GM12874 (cell line): ENCODE results near the gene BIRC5.

ENCODE experiments used
- TF ChIP-seq, protein P1 (sequence below): IDR thresholded peaks from 2 replicates; pipeline ENCODE4 v1.5.1; 2011; ENCODE audit warnings: low read depth, mild to moderate bottlenecking, control low read depth, low read length, moderate library complexity; ENCODE audit not compliant: insufficient read depth

Gene BIRC5

DNA sequence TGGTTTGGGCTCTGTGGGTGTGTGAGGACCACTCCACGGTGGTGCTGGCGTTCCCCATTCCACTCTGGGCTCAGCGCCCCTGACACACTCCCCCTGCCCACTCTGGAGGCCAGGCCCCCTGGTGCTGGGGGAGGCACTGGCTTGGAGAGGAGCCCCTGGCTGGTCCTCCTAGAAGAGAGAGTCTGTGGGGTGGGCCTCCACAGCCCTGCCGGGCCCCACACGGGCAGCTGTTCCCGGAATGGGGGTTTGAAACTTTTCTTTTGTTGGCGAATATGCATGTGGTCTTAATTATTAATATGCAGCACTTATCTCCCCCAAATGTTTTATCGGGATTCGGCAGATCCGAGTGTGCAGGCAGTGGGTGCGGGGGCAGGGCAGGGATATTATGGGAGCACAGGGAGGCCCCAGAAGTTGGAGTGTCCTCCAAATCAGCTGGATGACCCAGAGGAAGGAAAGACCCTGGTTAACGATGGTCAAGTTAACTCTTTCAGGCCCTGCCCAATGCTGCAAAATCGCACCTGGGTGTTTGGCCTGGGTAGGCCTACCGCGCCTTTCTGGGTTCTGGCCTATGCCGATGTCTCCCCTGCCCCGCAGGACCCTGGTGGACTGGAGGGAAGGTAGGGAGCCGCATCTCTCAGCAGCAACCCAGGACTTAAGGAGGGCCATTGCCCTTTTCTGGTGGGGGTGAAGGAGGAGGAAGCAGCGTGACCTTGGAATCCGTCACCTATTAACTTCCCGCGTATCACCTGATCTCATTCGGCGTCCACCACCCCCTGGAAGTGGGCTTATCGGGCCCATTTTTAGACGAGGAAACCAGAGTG, 53.4 kb downstream of the BIRC5 start:
- TF ChIP-seq, protein P1, sequence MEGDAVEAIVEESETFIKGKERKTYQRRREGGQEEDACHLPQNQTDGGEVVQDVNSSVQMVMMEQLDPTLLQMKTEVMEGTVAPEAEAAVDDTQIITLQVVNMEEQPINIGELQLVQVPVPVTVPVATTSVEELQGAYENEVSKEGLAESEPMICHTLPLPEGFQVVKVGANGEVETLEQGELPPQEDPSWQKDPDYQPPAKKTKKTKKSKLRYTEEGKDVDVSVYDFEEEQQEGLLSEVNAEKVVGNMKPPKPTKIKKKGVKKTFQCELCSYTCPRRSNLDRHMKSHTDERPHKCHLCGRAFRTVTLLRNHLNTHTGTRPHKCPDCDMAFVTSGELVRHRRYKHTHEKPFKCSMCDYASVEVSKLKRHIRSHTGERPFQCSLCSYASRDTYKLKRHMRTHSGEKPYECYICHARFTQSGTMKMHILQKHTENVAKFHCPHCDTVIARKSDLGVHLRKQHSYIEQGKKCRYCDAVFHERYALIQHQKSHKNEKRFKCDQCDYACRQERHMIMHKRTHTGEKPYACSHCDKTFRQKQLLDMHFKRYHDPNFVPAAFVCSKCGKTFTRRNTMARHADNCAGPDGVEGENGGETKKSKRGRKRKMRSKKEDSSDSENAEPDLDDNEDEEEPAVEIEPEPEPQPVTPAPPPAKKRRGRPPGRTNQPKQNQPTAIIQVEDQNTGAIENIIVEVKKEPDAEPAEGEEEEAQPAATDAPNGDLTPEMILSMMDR = no peak

DNA sequence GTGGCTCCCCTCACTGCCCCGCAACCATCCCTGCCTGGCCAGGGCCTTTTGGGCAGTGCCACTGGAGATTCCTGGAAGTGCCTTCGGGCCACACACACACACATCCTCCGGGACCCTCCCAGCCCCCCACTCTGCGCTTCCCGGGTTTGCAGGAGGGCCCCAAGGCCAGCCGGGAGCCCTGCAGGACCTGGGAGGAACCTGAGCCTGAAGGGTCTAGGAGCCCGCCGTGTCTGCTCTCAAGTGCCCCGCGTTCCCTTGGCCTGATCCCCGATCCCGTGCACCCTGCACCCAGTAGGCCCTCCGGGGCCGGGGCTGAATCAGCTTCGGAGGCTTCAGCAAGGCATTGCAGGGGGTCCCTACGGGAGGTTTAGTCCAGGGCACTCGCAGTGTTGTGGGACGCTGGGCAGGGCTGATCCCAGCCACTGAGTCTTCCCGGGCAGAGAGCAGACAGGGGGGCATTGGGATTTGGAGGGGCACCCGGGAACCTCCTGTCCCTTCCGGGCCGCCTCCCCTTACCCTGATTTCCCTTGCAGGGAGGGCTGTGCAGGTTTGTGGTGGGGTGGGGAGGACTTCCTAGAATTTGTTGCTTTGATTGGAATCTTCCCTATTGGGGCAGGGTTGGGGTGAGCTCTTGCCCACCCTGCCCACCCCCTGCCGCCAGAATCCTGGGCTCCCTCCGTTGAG, 54.3 kb downstream of the BIRC5 start:
- TF ChIP-seq, protein P1 = no peak

DNA sequence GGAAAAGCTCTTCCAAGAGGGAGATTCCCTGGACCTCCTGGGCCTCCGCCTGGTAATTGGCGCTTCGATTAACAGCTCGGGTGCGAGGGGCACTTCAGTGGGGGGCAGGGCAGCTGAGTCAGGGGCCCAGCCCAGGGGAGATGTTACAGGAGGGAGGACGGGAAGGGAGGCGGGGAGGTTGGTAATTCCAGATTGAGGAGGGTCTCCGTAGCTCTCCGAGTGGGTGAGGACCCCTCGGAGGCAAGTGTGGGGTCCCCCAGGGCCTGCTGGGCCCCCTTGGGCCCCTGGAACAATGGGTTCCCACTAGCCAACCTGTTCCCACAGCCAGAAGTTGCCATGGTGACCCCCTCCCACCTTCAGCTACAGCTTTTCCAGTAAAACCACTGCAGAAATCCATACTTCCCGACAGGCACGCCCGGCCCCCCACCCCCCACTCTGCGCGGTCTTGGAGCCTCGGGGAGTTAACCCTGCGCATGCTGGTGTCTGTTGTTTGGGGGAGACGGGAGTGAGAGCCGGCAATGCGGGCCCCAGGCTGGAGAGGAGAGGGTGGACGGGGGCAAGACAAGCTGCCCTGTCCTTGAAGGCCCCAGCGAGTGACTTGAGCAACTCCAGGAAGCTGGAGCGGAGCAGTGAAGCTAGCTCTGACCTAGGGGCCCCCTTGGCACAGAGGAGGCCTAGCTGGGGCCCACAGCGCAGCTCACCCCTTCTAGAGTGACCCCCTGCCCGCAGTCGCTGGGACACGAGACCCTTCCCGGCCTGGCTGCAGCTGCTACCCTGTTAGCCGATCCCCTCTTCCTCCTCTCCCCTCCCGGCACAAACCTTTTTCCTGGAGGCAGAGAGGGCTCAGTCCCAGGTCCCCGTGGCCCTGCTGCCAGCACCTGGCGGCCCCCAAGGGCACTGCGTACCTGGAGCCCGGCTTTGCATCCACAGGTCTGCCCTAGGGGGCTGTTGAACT, 55.2 kb downstream of the BIRC5 start:
- TF ChIP-seq, protein P1 = no peak

DNA sequence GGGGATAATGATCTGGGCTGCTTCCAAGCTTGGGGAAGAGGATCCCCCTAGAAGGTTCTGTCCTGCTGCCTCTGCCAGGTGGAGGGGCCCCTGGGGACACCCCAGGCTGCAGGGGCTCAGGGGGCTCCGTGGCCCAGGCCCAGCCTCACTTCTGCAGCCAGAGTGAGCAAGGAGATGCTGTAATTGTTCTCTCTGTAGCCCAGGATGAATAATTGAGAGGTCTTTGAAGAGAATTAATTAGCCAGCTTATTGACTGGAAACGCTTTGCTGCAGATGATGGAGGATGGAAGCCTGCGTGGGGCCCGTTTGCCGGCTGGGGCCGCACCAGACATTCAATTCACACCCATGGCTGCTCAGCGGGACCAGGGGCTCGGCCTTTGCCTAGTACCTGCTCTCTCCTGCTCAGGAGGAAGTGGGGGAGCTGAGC, 55.9 kb downstream of the BIRC5 start:
- TF ChIP-seq, protein P1 = no peak

DNA sequence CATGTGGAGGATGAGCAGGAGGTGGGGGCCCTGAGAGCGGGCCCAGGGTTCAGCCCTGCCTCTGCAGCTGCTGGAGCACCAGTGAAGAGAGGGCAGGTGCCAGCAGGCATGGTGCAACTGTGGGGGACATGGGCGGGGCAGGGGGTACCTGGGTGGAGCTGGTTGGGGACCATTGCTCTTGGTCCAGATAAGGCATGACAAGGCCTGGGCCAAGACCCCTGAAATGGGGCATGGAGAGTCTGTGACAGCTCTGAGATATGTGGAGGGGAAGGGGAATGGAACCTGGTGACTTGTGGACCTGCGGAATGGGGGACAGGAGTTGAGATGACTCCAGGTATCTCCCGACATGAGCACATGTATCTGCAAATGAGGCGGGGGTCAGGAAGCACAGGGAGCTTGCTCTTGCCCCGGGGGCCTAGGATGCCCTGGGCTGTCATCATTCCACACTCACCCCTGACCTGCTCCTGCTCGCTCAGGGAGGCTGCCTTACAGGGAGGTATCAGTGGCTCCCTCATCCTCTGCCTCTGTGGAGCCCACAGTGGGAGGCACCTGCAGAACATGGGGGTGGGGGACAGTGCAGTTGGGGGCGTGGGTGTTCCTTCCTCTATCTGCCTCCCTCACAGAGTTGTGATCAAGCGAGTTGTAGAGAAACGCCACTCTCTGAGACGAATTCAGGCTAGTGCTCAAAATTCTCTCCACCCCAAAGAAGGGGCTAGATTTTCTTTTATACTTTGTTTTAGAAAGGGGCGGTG, 57.5 kb downstream of the BIRC5 start:
- TF ChIP-seq, protein P1 = no peak

DNA sequence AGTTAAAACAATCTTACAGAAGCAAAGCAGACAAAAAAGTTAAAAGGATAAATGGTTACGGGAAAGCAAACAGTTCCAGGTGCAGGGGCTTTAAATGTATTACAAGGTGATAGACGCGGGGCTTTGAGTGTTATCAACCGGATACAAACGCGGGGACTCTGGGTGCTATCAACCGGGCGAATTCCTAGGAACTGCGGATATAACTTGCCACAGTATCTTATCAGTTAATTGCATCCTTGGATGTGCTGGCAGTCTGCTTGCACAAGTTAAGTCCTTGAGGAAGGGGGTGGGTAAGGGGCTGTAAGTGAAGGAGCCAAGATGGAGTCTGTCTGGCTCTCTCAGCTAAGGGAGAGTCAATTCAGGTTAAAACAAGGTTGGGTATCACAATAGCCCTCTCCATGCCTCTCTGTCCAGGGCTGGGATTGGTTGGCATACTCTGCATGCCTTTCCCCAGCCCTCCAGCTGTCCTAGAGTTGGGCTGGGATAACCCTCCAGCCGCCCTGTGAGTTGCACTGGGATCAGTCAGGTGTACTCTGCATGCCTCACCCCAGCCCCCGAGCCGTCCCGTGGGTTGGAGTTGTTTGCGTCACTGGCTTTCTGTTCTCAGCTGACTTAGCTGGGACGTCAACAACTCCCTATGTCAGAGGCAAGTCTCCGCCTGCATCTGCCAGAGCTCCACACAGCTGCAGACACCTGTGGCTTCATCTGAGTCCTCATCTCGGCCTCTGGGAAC, 58.3 kb downstream of the BIRC5 start:
- TF ChIP-seq, protein P1 = no peak
